ENCODE results near the gene CLDN1. TPM values are rescaled to one million over a fixed set of nuclear protein-coding genes. Genes with fewer than 3 reads are reported as not detected.
"Not testable (repeated sequence)": the region's sequence is repeated elsewhere in the genome, so short reads cannot be mapped to it uniquely, and the experiment has no call there.

Gene CLDN1
- total RNA-seq, 2 donors from 2014 or later, result 8.8 to 52.3 TPM

DNA sequence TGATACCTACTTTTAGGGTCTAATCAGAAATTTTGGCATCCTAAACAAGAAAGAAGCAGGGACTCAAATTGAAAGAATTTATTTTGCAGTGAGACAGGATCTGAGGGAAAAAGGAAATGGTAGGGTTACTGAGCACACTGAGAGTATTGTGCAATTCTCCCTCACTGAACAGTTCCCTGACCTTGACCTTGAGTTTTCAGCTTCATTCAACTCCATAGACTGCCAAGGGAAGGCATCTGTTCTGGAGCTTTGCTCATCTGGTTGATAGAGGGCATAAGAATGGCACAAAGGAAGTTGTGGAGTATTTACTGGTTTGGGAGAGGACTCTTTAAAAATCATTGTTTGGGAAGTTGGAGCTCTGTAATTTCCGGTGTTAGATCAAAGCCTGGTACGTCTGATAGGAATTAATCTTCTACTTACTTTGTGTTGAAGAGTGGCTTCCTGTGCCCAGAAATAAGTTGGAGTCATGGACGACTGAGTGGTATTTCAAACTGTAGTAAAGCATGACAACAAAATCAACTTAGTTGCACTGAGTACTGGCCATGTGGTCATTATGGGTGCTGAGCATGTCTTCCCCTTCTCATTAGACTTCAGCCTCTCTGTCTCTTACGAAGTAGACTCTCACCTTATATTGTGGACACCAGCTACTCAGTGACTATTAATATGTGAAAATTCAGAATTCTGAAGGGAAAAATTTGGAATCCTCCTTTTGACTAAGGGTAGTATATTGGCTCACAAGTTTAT is 40.8 kb downstream of the CLDN1 start:
- TF ChIP-seq POLR2AphosphoS5 (IDR thresholded peaks at IDR 0.05), result peak; percentile 6
- TF ChIP-seq, protein P1, sequence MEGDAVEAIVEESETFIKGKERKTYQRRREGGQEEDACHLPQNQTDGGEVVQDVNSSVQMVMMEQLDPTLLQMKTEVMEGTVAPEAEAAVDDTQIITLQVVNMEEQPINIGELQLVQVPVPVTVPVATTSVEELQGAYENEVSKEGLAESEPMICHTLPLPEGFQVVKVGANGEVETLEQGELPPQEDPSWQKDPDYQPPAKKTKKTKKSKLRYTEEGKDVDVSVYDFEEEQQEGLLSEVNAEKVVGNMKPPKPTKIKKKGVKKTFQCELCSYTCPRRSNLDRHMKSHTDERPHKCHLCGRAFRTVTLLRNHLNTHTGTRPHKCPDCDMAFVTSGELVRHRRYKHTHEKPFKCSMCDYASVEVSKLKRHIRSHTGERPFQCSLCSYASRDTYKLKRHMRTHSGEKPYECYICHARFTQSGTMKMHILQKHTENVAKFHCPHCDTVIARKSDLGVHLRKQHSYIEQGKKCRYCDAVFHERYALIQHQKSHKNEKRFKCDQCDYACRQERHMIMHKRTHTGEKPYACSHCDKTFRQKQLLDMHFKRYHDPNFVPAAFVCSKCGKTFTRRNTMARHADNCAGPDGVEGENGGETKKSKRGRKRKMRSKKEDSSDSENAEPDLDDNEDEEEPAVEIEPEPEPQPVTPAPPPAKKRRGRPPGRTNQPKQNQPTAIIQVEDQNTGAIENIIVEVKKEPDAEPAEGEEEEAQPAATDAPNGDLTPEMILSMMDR (IDR thresholded peaks at IDR 0.05), result no peak
- TF ChIP-seq POLR2A (IDR thresholded peaks at IDR 0.05), result no peak
- Histone ChIP-seq H3K27me3 (replicated peaks; ENCODE audit: insufficient read depth) (no peaks in the 10 kb centered on the region), H3K4me3 (no peak overlapping the region), H3K36me3 (no peaks in the 10 kb centered on the region), H3K9me3 (no peaks in the 10 kb centered on the region), H3K4me1 (replicated peaks) (no peaks in the 10 kb centered on the region), H3K27ac (peak overlapping the region; percentile 1 to 17)
- intact Hi-C loops (cut with DNase I), result no loop called here
- DNase-seq (ENCODE audit: low spot score), result no peak
- 60% methylated on average over 4 of the region's 4 CpGs for WGBS

DNA sequence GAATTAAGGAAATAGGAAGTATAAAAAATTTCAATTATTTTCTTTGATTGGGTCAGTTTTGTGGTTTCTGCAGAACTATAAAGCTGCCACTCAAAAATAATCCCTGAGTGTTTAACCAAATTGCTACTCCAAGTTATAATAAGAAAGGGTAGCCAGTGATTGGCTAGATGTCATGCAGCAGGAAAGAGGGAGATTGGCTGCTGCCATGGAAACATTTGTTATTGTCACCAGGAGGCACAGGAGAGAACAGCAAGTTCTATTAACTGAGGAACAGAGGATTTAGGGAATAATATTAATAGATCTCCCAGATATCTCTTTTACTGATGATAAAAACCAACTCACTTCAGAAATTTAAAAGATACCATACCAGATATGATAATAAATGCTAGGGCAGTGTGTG is 42.6 kb downstream of the CLDN1 start:
- intact Hi-C loops (cut with DNase I), result no loop called here
- TF ChIP-seq, protein P1 (IDR thresholded peaks at IDR 0.05), result no peak
- no peak for TF ChIP-seq POLR2A (IDR thresholded peaks at IDR 0.05)
- no peak for TF ChIP-seq POLR2AphosphoS5 (IDR thresholded peaks at IDR 0.05)

DNA sequence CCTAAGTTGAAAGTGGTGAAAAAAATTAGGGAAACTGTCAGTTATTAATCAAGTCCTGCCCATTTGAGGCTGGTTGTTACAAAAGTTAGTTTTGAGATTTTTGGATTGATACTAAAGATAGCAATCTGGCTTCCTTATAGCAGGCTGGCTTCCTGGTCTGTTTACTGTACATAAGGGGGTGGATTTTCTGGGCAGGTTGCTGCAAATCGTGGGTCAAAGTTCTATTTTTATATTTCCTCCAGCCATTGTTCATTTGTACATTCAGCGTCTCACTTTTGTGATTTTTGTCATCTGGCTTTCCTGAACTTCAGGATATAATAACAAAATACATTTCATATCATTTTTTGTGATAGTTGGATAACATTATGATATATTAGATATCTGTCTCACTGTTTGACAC is 49.5 kb downstream of the CLDN1 start:
- H3K27ac ChIP-seq, result no peak overlapping the region
- H3K36me3 ChIP-seq, result no peaks in the 10 kb centered on the region
- TF ChIP-seq, protein P1 (IDR thresholded peaks at IDR 0.05), result no peak
- TF ChIP-seq POLR2A (IDR thresholded peaks at IDR 0.05) (no peak), POLR2AphosphoS5 (IDR thresholded peaks at IDR 0.05) (no peak)
- no peak overlapping the region for H3K4me3 ChIP-seq
- 28% methylated on average over 2 of the region's 2 CpGs for WGBS
- intact Hi-C loops (cut with DNase I), result no loop called here
- no peaks in the 10 kb centered on the region for H3K9me3 ChIP-seq
- no peaks in the 10 kb centered on the region for H3K27me3 ChIP-seq (replicated peaks; ENCODE audit: insufficient read depth)
- no peaks in the 10 kb centered on the region for H3K4me1 ChIP-seq (replicated peaks)
- DNase-seq (ENCODE audit: low spot score), result no peak

More for the DNA sequence above, 42.6 kb downstream of the CLDN1 start:
- DNase-seq (ENCODE audit: low spot score), result no peak
- no peaks in the 10 kb centered on the region for H3K4me1 ChIP-seq (replicated peaks)
- H3K36me3 ChIP-seq, result no peaks in the 10 kb centered on the region
- no peak overlapping the region for H3K27ac ChIP-seq
- H3K27me3 ChIP-seq (replicated peaks; ENCODE audit: insufficient read depth), result no peaks in the 10 kb centered on the region
- no peak overlapping the region for H3K4me3 ChIP-seq
- H3K9me3 ChIP-seq, result no peaks in the 10 kb centered on the region

DNA sequence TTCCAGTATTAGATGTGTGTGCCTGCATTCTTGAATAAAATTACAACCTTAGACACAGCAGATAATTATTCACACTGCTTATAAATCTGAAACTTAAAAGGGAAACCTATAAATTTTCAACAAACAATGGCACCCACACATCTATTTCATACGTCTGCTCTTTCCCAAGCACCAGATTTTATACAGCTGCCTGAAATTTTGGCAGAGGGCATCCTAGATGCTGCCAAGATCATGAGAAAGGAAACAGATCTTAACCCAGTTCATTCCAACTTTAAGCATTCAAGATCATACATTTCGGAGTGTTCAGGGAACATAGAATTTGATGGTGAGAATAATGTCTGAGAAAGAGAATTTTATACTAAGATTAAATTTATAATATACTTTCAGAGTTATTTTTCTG is 53.1 kb downstream of the CLDN1 start:
- 10% methylated on average over 2 of the region's 2 CpGs for WGBS
- no peaks in the 10 kb centered on the region for H3K4me1 ChIP-seq (replicated peaks)
- intact Hi-C loops (cut with DNase I), result no loop called here
- no peaks in the 10 kb centered on the region for H3K36me3 ChIP-seq
- DNase-seq (ENCODE audit: low spot score), result peak; percentile 22
- H3K27ac ChIP-seq, result no peak overlapping the region
- no peak overlapping the region for H3K4me3 ChIP-seq
- H3K9me3 ChIP-seq, result no peaks in the 10 kb centered on the region
- no peaks in the 10 kb centered on the region for H3K27me3 ChIP-seq (replicated peaks; ENCODE audit: insufficient read depth)
- TF ChIP-seq, protein P1 (IDR thresholded peaks at IDR 0.05), result no peak
- TF ChIP-seq POLR2A (IDR thresholded peaks at IDR 0.05) (no peak), POLR2AphosphoS5 (IDR thresholded peaks at IDR 0.05) (peak; percentile 42)

DNA sequence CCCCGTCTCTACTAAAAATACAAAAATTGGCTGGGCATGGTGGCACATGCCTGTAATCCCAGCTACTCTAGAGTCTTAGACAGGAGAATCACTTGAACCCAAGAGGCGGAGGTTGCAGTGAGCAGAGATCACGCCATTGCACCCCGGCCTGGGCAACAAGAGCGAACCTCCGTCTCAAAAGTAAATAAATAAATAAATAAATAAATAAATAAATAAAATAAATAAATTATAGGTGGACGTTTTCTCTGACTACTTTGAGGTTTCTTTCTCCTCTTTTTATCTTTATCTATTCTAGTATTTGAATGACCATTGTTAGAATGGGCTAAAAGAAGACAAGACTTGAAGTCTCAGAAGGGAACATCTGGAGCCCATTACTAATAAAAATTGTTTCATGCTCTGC is 54.8 kb downstream of the CLDN1 start:
- DNase-seq (ENCODE audit: low spot score); H3K27me3 ChIP-seq (replicated peaks; ENCODE audit: insufficient read depth); H3K27ac ChIP-seq; H3K36me3 ChIP-seq; H3K9me3 ChIP-seq; H3K4me3 ChIP-seq; H3K4me1 ChIP-seq (replicated peaks); intact Hi-C loops (cut with DNase I): not testable (repeated sequence)
- WGBS, result 94% methylated on average over 7 of the region's 7 CpGs
